HG03378 (cell line): ENCODE results near the gene DYDC2.
"Not testable (repeated sequence)": the region's sequence is repeated elsewhere in the genome, so short reads cannot be mapped to it uniquely, and the experiment has no call there.

Experiments
- ATAC-seq: cut with Tn5 transposase; IDR thresholded peaks from one replicate; pipeline ENCODE4 v1.9.1; 2021; ENCODE audit warnings: mild to moderate bottlenecking, moderate library complexity; ENCODE audit not compliant: unreplicated experiment

Gene DYDC2

GRCh38 chr10:80356563-80356988 is at the start of gene DYDC2, which contains the start of gene DYDC1:
TSS of gene DYDC2 (plus strand) at chr10:80356781. CDS start at chr10:80362444, 5,663 bp downstream.
TSS of gene DYDC1 (minus strand) at chr10:80356755. CDS start at chr10:80352601, 4,154 bp downstream.
- ATAC-seq: no peak

GRCh38 chr10:80313523-80313922 is 43.1 kb upstream of the DYDC2 start:
- ATAC-seq: no peak

GRCh38 chr10:80315391-80315790 is 41.2 kb upstream of the DYDC2 start:
- ATAC-seq: no peak

GRCh38 chr10:80318742-80319141 is 37.8 kb upstream of the DYDC2 start:
- no peak for ATAC-seq

GRCh38 chr10:80319318-80319717 is 37.3 kb upstream of the DYDC2 start:
- no peak for ATAC-seq

GRCh38 chr10:80319725-80320290 is 36.8 kb upstream of the DYDC2 start:
- ATAC-seq: no peak

- ATAC-seq: no peak
These were observed 36.2 kb upstream of the DYDC2 start for GRCh38 chr10:80320377-80320776.

GRCh38 chr10:80321183-80321582 is 35.4 kb upstream of the DYDC2 start:
- no peak for ATAC-seq

- no peak for ATAC-seq
These were observed 34.4 kb upstream of the DYDC2 start for GRCh38 chr10:80322158-80322557.

- no peak for ATAC-seq
These were observed 33.9 kb upstream of the DYDC2 start for GRCh38 chr10:80322711-80323110.

GRCh38 chr10:80323311-80323710 is 33.3 kb upstream of the DYDC2 start:
- ATAC-seq: no peak

- ATAC-seq: no peak
These were observed 32.5 kb upstream of the DYDC2 start for GRCh38 chr10:80324086-80324485.

GRCh38 chr10:80324891-80325364 is 31.7 kb upstream of the DYDC2 start:
- ATAC-seq: no peak

- ATAC-seq: no peak
These were observed 22.6 kb upstream of the DYDC2 start for GRCh38 chr10:80333983-80334382.

- ATAC-seq: no peak
These were observed 12.3 kb upstream of the DYDC2 start for GRCh38 chr10:80344276-80344675.

- ATAC-seq: no peak
These were observed 11.7 kb upstream of the DYDC2 start for GRCh38 chr10:80344912-80345311.

GRCh38 chr10:80350251-80350650 is 6.3 kb upstream of the DYDC2 start:
- ATAC-seq: no peak

GRCh38 chr10:80351220-80351619 is 5.4 kb upstream of the DYDC2 start:
- no peak for ATAC-seq

GRCh38 chr10:80356989-80357850 is 639 bp downstream of the DYDC2 start:
- no peak for ATAC-seq

GRCh38 chr10:80357851-80358125 is 1.2 kb downstream of the DYDC2 start:
- no peak for ATAC-seq

- ATAC-seq: not testable (repeated sequence)
These were observed 2.3 kb downstream of the DYDC2 start for GRCh38 chr10:80358925-80359324.

- ATAC-seq: no peak
These were observed 3.1 kb downstream of the DYDC2 start for GRCh38 chr10:80359644-80360043.
